Epidermal melanocyte (primary cell): ENCODE data around the gene SUN1.
A peak's percentile ranks its signal among the peaks of the same experiment; 100 is the strongest.

Experiments
- DNase-seq: peaks from one replicate; pipeline ENCODE4 v3.0.0; 2011; ENCODE audit warnings: low spot score; ENCODE audit not compliant: insufficient read length

The SUN1 gene

GRCh38 chr7:903921-904755 is 71.9 kb downstream of the SUN1 start:
- no peak for DNase-seq

GRCh38 chr7:904847-905246 is 72.6 kb downstream of the SUN1 start:
- no peak for DNase-seq

- DNase-seq: no peak
Measured at GRCh38 chr7:906776-907157, 74.5 kb downstream of the SUN1 start.

- DNase-seq: no peak
Measured at GRCh38 chr7:907158-907980, 75.1 kb downstream of the SUN1 start.

- DNase-seq: no peak
Measured at GRCh38 chr7:908159-908581, 75.9 kb downstream of the SUN1 start.

- DNase-seq: peak; percentile 84
Measured at GRCh38 chr7:908591-909357, 76.5 kb downstream of the SUN1 start.

- peak; percentile 53 for DNase-seq
Measured at GRCh38 chr7:909358-910329, 77.4 kb downstream of the SUN1 start.

- no peak for DNase-seq
Measured at GRCh38 chr7:910441-910861, 78.2 kb downstream of the SUN1 start.

- no peak for DNase-seq
Measured at GRCh38 chr7:910931-911431, 78.7 kb downstream of the SUN1 start.

- no peak for DNase-seq
Measured at GRCh38 chr7:911791-912480, 79.7 kb downstream of the SUN1 start.

- DNase-seq: no peak
Measured at GRCh38 chr7:913736-914520, 81.7 kb downstream of the SUN1 start.

GRCh38 chr7:914521-915194 is 82.4 kb downstream of the SUN1 start:
- DNase-seq: no peak

GRCh38 chr7:915291-916218 is 83.3 kb downstream of the SUN1 start:
- no peak for DNase-seq

- DNase-seq: no peak
Measured at GRCh38 chr7:916291-916941, 84.1 kb downstream of the SUN1 start.

GRCh38 chr7:917255-918117 is 85.2 kb downstream of the SUN1 start:
- DNase-seq: no peak

GRCh38 chr7:918118-918425 is 85.8 kb downstream of the SUN1 start:
- no peak for DNase-seq
